HG03442 (cell line): ENCODE results near the gene ZNF831.

ENCODE experiments used
- ATAC-seq: cut with Tn5 transposase; IDR thresholded peaks from one replicate; pipeline ENCODE4 v1.9.1; 2021; ENCODE audit warnings: mild to moderate bottlenecking, moderate library complexity; ENCODE audit not compliant: unreplicated experiment

ZNF831 gene

GRCh38 chr20:59139998-59140397, 23.6 kb upstream of the ZNF831 start:
- ATAC-seq = no peak

DNA sequence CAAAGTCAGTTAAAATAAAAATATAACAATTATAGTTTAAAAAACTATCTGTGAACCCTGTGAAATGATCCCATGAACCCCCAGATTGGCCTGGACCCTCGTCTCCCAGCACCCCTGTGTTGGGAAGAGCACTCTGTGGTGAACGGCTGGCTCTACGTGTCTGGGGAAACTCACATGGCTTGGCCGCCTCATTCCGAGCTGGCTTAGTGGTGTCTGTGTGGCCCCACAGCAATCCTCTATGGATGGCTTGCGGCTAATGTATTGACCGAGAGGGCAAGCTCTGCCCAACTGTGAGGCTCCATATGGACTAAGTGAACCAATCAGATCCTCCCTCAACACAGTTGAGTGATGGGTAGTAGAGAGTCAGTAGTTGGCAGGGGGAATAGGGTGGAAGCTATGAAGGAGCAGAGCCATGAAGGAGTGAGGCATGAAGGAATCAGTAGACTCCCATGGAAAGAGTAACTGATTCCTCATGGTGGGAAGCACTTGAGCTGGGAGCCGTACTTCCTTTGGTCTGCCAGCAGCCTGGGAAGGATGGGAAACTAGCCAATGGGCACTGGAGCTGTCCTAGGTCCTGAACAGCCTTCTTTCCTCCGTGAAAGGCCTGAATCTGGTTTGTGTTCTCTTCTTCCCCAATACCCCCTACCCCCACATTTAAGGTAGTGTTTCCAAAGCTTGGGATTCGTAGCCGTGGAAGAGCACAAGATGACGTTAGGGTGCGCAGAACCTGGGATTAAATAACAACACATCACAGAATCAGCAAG, 21.6 kb upstream of the ZNF831 start:
- no peak for ATAC-seq

GRCh38 chr20:59143326-59143725, 20.3 kb upstream of the ZNF831 start:
- no peak for ATAC-seq

GRCh38 chr20:59144179-59144830, 19.3 kb upstream of the ZNF831 start:
- no peak for ATAC-seq

DNA sequence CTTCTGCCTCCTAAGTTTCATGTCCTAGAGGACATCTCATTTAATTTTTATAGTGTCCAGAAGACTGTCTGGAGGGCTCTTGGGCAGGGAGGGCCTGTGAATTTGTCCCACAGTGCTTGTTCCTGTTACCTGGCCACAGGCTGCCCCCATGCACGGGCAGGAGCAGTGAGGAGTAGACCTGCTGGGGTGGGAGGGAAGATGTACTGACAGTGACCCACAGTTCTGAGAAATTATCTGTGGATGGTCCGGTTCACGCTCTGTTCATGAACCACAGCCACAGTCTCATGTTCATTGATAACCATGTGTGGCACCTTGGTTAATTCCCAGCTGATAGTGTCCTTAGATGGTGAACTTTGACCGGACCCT, 18.8 kb upstream of the ZNF831 start:
- no peak for ATAC-seq

DNA sequence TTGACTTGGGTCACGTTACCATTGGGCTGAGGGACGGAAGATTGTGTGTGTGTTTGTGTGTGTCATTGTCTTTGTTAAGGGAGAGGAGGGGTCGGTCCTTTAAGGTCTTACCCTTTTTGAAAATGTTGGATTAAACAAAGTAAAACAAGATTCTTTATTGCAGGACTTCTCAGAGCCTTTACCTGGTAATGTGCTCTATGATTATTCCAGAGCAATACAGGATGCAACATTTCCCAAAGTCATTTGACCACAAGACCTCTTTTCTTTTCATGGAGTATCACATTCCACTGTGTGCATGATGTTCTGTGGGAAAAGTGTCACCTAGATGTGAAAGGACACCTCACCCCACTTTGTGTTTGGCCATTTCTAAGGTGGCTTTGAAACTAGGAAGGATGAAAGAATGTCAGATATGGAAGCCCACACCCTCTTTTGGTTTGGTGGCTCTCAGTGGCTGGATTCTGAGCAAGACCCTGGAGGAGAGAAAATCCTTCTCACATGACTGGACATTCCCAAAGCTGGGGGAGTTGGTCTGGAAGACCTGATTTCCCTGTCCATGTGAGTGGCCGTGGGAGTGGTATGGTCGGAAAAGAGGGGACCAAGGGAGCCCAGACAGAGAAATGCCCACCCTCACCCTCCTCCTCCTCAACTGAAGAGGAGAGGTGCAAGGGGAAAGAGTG, 18.2 kb upstream of the ZNF831 start:
- no peak for ATAC-seq

GRCh38 chr20:59145924-59146779, 17.5 kb upstream of the ZNF831 start:
- ATAC-seq = no peak

DNA sequence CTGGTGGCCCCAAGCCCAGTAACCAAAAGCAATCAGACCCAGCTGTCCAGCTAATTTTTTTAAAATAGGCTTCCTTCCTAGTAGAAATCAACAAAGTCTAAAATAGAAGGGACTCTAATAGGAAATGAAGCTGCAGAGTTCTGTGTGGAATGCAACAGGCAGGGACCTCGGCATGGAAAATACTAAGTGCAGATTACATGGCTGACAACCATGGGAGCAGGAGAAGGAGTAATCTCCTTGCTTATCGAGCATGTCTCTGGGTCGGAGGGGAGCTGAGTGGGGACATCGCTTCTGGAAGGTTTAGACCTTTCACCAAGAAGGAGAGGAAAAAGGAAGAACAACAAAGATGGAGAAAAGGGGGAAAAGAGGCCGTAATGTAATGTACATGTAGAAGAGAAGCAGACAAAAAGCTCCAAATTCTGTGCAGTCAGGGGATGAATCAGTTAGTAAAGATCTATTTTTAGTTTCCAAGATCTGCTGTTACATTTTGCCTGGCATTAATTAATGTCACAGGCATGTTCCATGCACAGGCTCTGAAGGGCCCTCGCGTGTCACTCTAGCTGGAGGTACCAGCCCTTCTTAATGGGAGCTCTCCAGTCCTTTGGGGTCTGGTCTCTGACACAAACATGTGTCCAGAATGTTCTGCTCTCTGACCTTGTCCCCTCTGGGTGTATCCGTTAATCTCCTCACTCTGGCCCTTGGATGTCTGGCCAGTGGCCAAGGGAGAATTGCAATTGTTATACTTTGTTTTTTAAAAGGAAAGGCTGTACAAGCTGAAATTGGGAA, 16.6 kb upstream of the ZNF831 start:
- no peak for ATAC-seq

DNA sequence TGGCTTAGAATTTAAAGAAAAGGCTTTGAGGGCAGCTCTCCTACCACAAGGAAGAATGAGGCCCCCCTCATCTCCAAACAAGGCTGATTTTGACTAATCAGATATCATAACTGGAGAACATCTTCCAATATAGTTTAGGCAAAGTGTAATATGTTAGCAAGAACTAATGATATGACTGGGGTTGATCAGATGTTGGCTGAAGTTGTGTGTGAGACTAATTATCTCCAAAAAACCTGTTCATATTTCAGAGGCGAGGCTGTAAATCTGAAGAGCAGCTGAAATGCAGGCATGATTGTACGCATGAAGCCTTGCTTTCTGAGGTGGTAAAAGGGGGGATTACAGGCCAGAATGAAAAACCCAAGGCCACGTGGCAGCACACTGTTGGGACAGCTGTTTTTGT, 16.0 kb upstream of the ZNF831 start:
- ATAC-seq = no peak

DNA sequence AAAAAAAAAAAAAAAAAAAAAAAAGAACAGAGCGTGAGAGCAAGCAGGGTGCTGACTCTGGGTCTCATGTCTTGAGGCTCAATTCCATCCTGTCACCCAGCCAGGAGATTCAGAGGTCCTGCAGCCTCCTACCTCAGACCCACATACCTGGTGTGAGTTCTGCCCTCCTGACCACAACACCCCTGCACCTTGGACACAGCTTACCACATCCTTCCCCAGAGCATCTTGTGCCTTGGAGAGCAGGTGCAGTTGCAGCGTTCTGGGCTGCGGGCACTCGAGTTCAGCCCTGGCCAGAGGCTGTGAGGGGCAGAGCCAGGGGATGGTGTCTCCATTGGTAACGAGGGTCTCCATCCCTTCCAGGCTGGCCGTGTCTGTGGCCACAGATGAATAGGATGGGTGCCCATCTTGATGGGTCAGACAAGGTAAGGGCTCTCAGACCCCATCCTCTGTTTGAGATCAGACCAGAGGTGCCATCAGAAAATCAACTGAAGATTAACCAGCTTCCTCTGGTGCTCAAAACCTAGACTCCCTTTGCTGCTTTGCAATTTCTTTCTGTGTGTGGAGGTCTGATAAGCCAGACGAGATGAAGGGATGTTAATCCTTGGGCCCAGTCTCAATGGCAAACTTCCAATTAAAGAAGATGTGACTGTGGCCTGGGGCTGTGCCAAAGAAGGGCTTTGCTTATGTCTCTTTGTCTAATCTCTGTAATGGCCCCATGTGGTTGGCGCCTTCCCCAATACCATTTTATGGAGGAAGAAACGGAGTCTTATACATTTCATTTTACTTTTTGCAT, 14.7 kb upstream of the ZNF831 start:
- ATAC-seq = no peak

DNA sequence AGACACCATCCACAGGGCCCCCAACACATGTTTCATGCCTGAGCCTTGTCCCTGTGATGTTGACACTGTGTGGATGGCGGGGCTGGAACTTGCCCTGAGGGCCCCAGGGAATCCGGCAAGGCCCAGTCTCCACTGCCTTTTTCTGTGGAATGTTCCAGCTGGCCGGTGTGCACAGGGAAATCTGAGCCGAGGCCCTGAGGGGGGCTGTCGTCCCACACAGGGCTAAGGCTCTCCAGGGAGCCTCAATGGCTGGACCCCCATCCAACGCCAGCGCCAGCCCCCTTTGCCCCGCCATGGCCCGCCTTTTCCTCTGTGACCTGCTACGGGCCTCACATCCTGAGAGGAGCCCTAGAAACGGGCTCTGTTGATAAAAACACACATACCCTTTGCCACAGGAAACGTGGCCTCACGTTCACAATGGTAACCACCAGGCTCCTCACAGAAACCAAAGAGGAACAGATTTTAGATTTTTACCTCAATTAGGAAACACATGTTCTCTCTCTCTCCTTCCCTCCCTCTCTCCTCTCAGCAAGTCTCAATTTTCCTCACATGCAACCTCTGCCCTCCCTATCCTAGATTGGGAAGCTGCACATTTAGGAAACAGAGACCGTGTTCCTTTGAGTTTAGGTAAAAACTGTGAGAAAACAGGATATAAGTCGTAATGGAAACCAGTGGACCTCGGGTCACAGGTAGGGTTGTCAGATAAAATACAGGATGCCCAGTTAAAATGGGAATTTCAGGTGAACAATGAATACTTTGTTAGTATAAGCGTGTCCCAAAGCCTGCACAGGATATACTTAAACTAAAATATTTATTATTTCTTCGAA, 13.7 kb upstream of the ZNF831 start:
- ATAC-seq = peak; percentile 55

DNA sequence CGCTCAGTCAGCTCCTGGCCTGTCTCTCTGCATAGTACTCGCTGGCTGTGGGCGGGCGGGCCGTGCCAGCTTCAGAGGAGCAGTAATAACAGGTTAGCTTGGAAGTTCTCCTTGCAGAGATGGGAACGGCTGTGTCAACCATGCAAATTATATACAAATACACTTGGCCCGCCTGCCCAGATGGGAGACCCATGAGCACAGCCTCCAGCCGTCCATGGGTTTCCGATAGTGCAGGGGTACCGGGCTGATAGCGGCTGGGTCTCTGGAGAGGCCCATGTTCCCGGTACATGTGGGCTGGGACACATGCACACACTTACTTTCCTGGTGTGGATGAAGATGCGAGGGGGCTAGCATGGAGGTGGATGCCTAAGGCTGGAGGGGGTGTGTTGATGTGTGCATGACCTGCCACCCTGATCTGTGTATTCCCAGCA, 12.8 kb upstream of the ZNF831 start:
- no peak for ATAC-seq

DNA sequence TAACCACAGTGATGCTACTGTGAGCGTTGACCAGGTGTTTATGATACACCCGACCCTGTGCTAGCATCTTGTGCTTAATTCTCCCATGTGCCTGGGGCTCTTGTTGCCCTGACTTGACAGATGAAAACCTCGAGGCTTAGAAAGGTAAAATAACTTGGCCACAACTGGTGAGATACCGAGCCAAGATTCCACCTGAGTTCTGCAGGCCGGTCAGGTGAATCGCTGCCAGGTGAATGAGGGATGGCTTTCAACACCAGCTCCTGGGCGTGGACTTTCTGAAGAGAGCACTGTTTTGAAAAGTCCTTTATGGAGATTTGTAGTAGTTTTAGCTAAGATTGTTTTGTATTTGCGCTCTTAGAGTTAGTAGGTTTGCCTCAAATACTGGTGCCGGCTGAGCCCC, 12.2 kb upstream of the ZNF831 start:
- ATAC-seq = no peak

- no peak for ATAC-seq
Measured at GRCh38 chr20:59151820-59152219, 11.8 kb upstream of the ZNF831 start.

DNA sequence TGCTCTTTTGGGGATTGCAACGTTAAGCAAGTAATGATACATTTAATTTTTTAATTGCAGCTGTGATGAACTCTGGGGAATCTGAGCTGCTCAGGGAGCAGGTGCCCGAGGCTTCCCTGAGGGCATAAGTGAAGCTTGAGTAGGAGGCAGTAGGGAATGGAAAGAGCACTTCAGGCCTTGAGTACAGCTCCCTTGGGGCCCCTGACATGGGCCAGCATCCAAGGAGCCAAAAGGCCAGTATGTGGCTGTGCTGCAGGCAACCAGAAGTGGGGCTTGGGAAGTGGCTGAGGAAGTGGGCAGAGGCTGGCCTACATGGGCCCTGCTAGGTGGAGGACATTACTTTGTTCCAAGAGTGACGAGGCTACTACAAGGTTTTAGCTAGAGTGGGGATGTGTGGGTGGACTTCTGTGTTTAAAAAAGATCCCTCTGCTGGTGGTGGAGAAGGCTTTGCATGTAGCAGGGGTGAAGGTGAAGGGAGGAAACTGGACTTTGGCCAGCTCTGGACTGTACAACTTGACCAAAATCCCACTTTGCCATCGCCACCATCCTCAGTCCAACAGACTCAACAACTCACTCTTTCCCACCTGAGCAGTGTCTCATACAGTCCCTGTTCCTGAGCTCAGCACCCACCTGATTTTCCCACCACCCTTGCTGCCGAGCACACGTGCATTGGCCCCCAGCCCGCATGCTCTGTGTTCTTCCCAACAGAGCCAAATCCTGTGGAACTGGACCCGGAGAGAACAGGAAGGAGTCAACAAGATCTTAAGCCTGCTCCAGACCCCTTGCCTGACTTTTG, 10.9 kb upstream of the ZNF831 start:
- no peak for ATAC-seq

DNA sequence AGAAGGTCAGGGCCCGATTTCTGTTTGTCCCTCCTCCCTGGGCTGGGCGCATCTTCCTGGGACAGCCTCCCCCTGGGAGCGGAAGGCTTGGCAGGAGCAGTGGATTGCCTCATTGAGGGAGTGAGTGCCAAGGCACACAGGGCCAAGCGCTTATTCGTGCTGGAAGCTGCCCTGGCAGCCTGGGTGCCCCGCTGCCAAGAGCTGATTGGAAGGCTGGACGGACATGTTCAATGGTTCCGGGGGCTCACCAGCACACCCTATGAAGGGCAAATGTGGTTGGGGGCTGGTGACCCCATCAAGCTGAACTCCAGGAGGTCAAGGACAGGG, 10.3 kb upstream of the ZNF831 start:
- ATAC-seq = no peak

GRCh38 chr20:59153832-59154231, 9.8 kb upstream of the ZNF831 start:
- no peak for ATAC-seq
